OCI-LY1 (cell line): Measurements from ENCODE around the gene THAP8.

Experiments
- CTCF ChIP-seq: fragments of 200-600 bp; sonication (generic), shearing (Covaris generic); IDR thresholded peaks from 2 replicates; pipeline ENCODE4 v1.5.1; 2017; ENCODE audit warnings: mild to moderate bottlenecking, antibody characterized with exemption, low read length, moderate library complexity, mixed read lengths
- EZH2 ChIP-seq: fragments of 200-600 bp; sonication (generic), shearing (Covaris generic); IDR thresholded peaks from 2 replicates; pipeline ENCODE4 v1.8.0; 2017; ENCODE audit warnings: borderline replicate concordance, mixed run types, mild to moderate bottlenecking, antibody characterized with exemption, low read length, moderate library complexity, mixed read lengths

GRCh38 chr19:36101550-36102327 lies 47.7 kb upstream of the THAP8 start:
- no peak for TF ChIP-seq CTCF
- TF ChIP-seq EZH2, result no peak
